Measurements from ENCODE around the gene CASQ1.

DNA sequence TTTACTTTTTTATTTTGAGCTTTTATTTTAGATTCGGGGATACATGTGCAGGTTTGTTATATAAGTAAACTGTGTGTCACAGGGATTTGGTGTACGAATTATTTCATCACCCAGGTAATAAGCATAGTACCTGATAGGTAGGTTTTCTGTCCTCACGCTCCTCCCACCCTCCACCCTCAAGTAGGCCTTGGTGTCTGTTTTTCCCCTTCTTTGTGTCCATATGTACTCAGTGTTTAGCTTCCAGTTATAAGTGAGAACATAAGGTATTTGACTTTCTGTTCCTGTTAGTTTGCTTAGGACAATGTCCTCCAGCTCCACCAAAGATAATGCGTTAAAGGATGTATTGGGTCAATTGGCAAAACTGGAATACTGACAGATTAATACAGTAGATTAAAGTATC is 33.2 kb upstream of the CASQ1 start:
- TF ChIP-seq POLR2A (IDR thresholded peaks at IDR 0.05) = no peak
- TF ChIP-seq, protein P1, sequence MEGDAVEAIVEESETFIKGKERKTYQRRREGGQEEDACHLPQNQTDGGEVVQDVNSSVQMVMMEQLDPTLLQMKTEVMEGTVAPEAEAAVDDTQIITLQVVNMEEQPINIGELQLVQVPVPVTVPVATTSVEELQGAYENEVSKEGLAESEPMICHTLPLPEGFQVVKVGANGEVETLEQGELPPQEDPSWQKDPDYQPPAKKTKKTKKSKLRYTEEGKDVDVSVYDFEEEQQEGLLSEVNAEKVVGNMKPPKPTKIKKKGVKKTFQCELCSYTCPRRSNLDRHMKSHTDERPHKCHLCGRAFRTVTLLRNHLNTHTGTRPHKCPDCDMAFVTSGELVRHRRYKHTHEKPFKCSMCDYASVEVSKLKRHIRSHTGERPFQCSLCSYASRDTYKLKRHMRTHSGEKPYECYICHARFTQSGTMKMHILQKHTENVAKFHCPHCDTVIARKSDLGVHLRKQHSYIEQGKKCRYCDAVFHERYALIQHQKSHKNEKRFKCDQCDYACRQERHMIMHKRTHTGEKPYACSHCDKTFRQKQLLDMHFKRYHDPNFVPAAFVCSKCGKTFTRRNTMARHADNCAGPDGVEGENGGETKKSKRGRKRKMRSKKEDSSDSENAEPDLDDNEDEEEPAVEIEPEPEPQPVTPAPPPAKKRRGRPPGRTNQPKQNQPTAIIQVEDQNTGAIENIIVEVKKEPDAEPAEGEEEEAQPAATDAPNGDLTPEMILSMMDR (IDR thresholded peaks at IDR 0.05 in 4 of 5, conservative IDR thresholded peaks at IDR 0.05 in 1 of 5) = no peak
